Upper lobe of left lung (tissue), 6 donors: ENCODE measurements around the gene POU3F1. TPM values are rescaled to one million over a fixed set of nuclear protein-coding genes. Genes with fewer than 3 reads are reported as not detected.

ENCODE experiments used
- ATAC-seq, 2 donors: fragments of 200-7000 bp; cut with Tn5 transposase; one replicate each; pipeline ENCODE4 v1.9.1; 2022; ENCODE audit warnings: mild to moderate bottlenecking in 2 of 2, moderate library complexity in 2 of 2; ENCODE audit not compliant: low FRiP score in 2 of 2
- DNase-seq, 2 donors: peaks; one replicate each; pipeline ENCODE4 v3.0.0-alpha.2; 2019 to 2020
- H3K27ac ChIP-seq, 4 donors: fragments of 200-600 bp; sonication (generic); one replicate each; pipeline ENCODE4 v1.5.1; 2016 to 2019
- H3K27me3 ChIP-seq, 4 donors: fragments of 200-600 bp; sonication (generic); one replicate each; pipeline ENCODE4 v1.5.1; 2017 to 2019
- H3K36me3 ChIP-seq, 4 donors: fragments of 200-600 bp; sonication (generic); one replicate each; pipeline ENCODE4 v1.5.1; 2016 to 2019
- H3K4me1 ChIP-seq, 4 donors: fragments of 200-600 bp; sonication (generic); one replicate each; pipeline ENCODE4 v1.5.1; 2018 to 2019
- H3K4me3 ChIP-seq, 4 donors: fragments of 200-600 bp; sonication (generic); one replicate each; pipeline ENCODE4 v1.5.1; 2017 to 2019; ENCODE audit warnings: mild to moderate bottlenecking in 2 of 4, moderate library complexity in 1 of 4
- H3K9me3 ChIP-seq, 4 donors: fragments of 200-600 bp; sonication (generic); one replicate each; pipeline ENCODE4 v1.5.1; 2018 to 2019
- CTCF ChIP-seq, 6 experiments: fragments of 450-650 bp in 4 of 6; fragments of 200-600 bp in 2 of 6; sonication (generic) in 2 of 6; IDR thresholded peaks; one replicate each; pipeline ENCODE4 v1.5.1; 2016 to 2019; ENCODE audit warnings: antibody characterized with exemption in 6 of 6
- EP300 ChIP-seq, 4 donors: sonication (generic); formaldehyde crosslinking; IDR thresholded peaks; one replicate each; pipeline ENCODE4 v1.5.1; 2017; ENCODE audit warnings: antibody characterized with exemption in 4 of 4, control low read depth in 2 of 4
- POLR2A ChIP-seq, 4 donors: fragments of 450-650 bp; IDR thresholded peaks; one replicate each; pipeline ENCODE4 v1.5.1; 2016 to 2017; ENCODE audit warnings: antibody characterized with exemption in 4 of 4, mild to moderate bottlenecking in 2 of 4
- POLR2AphosphoS5 ChIP-seq, 2 donors: sonication (generic); formaldehyde crosslinking; IDR thresholded peaks; one replicate each; pipeline ENCODE4 v1.5.1; 2017; ENCODE audit warnings: antibody characterized with exemption in 2 of 2
- WGBS, 2 donors: methylation state at CpG; one replicate each; pipeline ENCODE4 v1.1.5; 2017 to 2018; 5-methylcytosine and 5-hydroxymethylcytosine counted together
- total RNA-seq, 6 donors: library from RNA; depleted of rRNA in 4 of 6; stranded (reverse); fragments of >200 nt in 4 of 6; gene quantifications; one replicate each; pipeline versions ENCODE4 v1.1.0 to v1.2.1, GENCODE V29; 2016 to 2021
- donor health status: DM: no; HTN: no; CAD: no; lungs with moderate emphysema.
- donor health status: DM: no; HTN: yes; CAD: no; lungs with severe emphysema.

The POU3F1 gene
- total RNA-seq, 6 donors from 2014 or later = 0.40 to 1.0 TPM; not detected in 4

- H3K4me3 ChIP-seq = no peak overlapping the region
- no peak for TF ChIP-seq POLR2A (IDR thresholded peaks at IDR 0.05)
- TF ChIP-seq EP300 (IDR thresholded peaks at IDR 0.05) = no peak
- no peak for TF ChIP-seq POLR2AphosphoS5 (IDR thresholded peaks at IDR 0.05)
- no peak for TF ChIP-seq CTCF (IDR thresholded peaks at IDR 0.05)
- no peak for DNase-seq
- no peak for ATAC-seq
- no peaks in the 10 kb centered on the region for H3K4me1 ChIP-seq
- H3K27me3 ChIP-seq = no peaks in the 10 kb centered on the region
- H3K36me3 ChIP-seq = no peaks in the 10 kb centered on the region
- H3K27ac ChIP-seq = no peak overlapping the region
- H3K9me3 ChIP-seq = no peaks in the 10 kb centered on the region
- WGBS, 2 donors = 86 to 87% methylated on average over 5 of the region's 5 CpGs
These were observed 17.0 kb upstream of the POU3F1 start for GRCh38 chr1:38063616-38064015.

GRCh38 chr1:38062361-38063288 lies 16.0 kb upstream of the POU3F1 start:
- H3K36me3 ChIP-seq = no peaks in the 10 kb centered on the region
- H3K4me1 ChIP-seq = no peaks in the 10 kb centered on the region
- no peak for DNase-seq
- H3K27ac ChIP-seq = no peak overlapping the region
- 79 to 90% methylated on average over 4 to 6 of the region's 6 CpGs for WGBS, 2 donors
- no peak for ATAC-seq
- no peaks in the 10 kb centered on the region for H3K9me3 ChIP-seq
- H3K27me3 ChIP-seq = no peaks in the 10 kb centered on the region
- TF ChIP-seq EP300 (IDR thresholded peaks at IDR 0.05) = no peak
- no peak for TF ChIP-seq POLR2AphosphoS5 (IDR thresholded peaks at IDR 0.05)
- TF ChIP-seq POLR2A (IDR thresholded peaks at IDR 0.05) = no peak
- H3K4me3 ChIP-seq = no peak overlapping the region

GRCh38 chr1:38061883-38062328 lies 15.3 kb upstream of the POU3F1 start:
- DNase-seq (no peak), ATAC-seq (no peak)
- no peaks in the 10 kb centered on the region for H3K27me3 ChIP-seq
- TF ChIP-seq POLR2AphosphoS5 (IDR thresholded peaks at IDR 0.05) (no peak), POLR2A (IDR thresholded peaks at IDR 0.05) (no peak), CTCF (IDR thresholded peaks at IDR 0.05) (no peak), EP300 (IDR thresholded peaks at IDR 0.05) (no peak)
- H3K36me3 ChIP-seq = no peaks in the 10 kb centered on the region
- no peak overlapping the region for H3K4me3 ChIP-seq
- 80 to 86% methylated on average over 7 of the region's 7 CpGs for WGBS, 2 donors
- no peak overlapping the region for H3K27ac ChIP-seq
- H3K4me1 ChIP-seq = no peaks in the 10 kb centered on the region
- H3K9me3 ChIP-seq = no peaks in the 10 kb centered on the region

GRCh38 chr1:38061290-38061689 lies 14.7 kb upstream of the POU3F1 start:
- no peak for ATAC-seq
- no peaks in the 10 kb centered on the region for H3K27me3 ChIP-seq
- no peaks in the 10 kb centered on the region for H3K4me1 ChIP-seq
- H3K36me3 ChIP-seq = no peaks in the 10 kb centered on the region
- no peak for TF ChIP-seq EP300 (IDR thresholded peaks at IDR 0.05)
- TF ChIP-seq POLR2AphosphoS5 (IDR thresholded peaks at IDR 0.05) = no peak
- TF ChIP-seq CTCF (IDR thresholded peaks at IDR 0.05) = no peak
- no peak for TF ChIP-seq POLR2A (IDR thresholded peaks at IDR 0.05)
- H3K27ac ChIP-seq = no peak overlapping the region
- DNase-seq = no peak
- no peak overlapping the region for H3K4me3 ChIP-seq
- no peaks in the 10 kb centered on the region for H3K9me3 ChIP-seq
- 97 to 100% methylated on average over 1 of the region's 1 CpG for WGBS, 2 donors

- H3K9me3 ChIP-seq = no peaks in the 10 kb centered on the region
- H3K4me1 ChIP-seq = no peaks in the 10 kb centered on the region
- H3K27me3 ChIP-seq = no peaks in the 10 kb centered on the region
- H3K36me3 ChIP-seq = no peaks in the 10 kb centered on the region
- no peak overlapping the region for H3K4me3 ChIP-seq
- ATAC-seq (no peak), DNase-seq (no peak)
- 92% methylated on average over 2 of the region's 2 CpGs for WGBS, 2 donors
- no peak overlapping the region for H3K27ac ChIP-seq
- TF ChIP-seq EP300 (IDR thresholded peaks at IDR 0.05) (no peak), POLR2AphosphoS5 (IDR thresholded peaks at IDR 0.05) (no peak), CTCF (IDR thresholded peaks at IDR 0.05) (no peak), POLR2A (IDR thresholded peaks at IDR 0.05) (no peak)
These were observed 13.9 kb upstream of the POU3F1 start for GRCh38 chr1:38060498-38060897.
